ENCODE results near the gene ASB18.

ASB18 gene

GRCh38 chr2:236240228-236240990 is 23.8 kb downstream of the ASB18 start:
- DNase-seq, result no peak

- DNase-seq, result no peak
Observed at GRCh38 chr2:236239276-236240065, 24.7 kb downstream of the ASB18 start.

- no peak for DNase-seq
Observed at GRCh38 chr2:236238751-236239150, 25.5 kb downstream of the ASB18 start.

GRCh38 chr2:236237468-236238190 is 26.6 kb downstream of the ASB18 start:
- no peak for DNase-seq

GRCh38 chr2:236236559-236237452 is 27.4 kb downstream of the ASB18 start:
- DNase-seq, result no peak

- DNase-seq, result no peak
Observed at GRCh38 chr2:236229186-236229585, 35.0 kb downstream of the ASB18 start.

GRCh38 chr2:236223675-236224074 is 40.5 kb downstream of the ASB18 start:
- no peak for DNase-seq

- no peak for DNase-seq
Observed at GRCh38 chr2:236221798-236222197, 42.4 kb downstream of the ASB18 start.

GRCh38 chr2:236219411-236219810 is 44.8 kb downstream of the ASB18 start:
- no peak for DNase-seq

- DNase-seq, result no peak
Observed at GRCh38 chr2:236217926-236218325, 46.3 kb downstream of the ASB18 start.

GRCh38 chr2:236216711-236217110 is 47.5 kb downstream of the ASB18 start:
- no peak for DNase-seq

- no peak for DNase-seq
Observed at GRCh38 chr2:236215761-236216333, 48.4 kb downstream of the ASB18 start.

GRCh38 chr2:236215196-236215595 is 49.0 kb downstream of the ASB18 start:
- no peak for DNase-seq

GRCh38 chr2:236214376-236214995 is 49.7 kb downstream of the ASB18 start:
- no peak for DNase-seq

GRCh38 chr2:236211296-236211695 is 52.9 kb downstream of the ASB18 start:
- no peak for DNase-seq

GRCh38 chr2:236210536-236210935 is 53.7 kb downstream of the ASB18 start:
- DNase-seq, result no peak

GRCh38 chr2:236209996-236210395 is 54.2 kb downstream of the ASB18 start:
- DNase-seq, result no peak

- no peak for DNase-seq
Observed at GRCh38 chr2:236209535-236209934, 54.7 kb downstream of the ASB18 start.

GRCh38 chr2:236208019-236208926 is 55.9 kb downstream of the ASB18 start:
- DNase-seq, result no peak

- DNase-seq, result no peak
Observed at GRCh38 chr2:236207472-236207871, 56.7 kb downstream of the ASB18 start.
